GM23248 (cell line): ENCODE data around the gene WIF1.

ENCODE experiments used
- EZH2 ChIP-seq: fragments of 200-600 bp; sonication (generic); IDR thresholded peaks from 2 replicates; pipeline ENCODE4 v1.6.1; 2018; ENCODE audit warnings: antibody characterized with exemption, mild to moderate bottlenecking; ENCODE audit not compliant: insufficient read depth, poor library complexity, severe bottlenecking
- EZH2phosphoT487 ChIP-seq: fragments of 200-600 bp; sonication (generic); IDR thresholded peaks from 2 replicates; pipeline ENCODE4 v1.6.1; 2018; ENCODE audit warnings: antibody characterized with exemption, moderate library complexity, mild to moderate bottlenecking, low read depth; ENCODE audit not compliant: insufficient read depth

DNA sequence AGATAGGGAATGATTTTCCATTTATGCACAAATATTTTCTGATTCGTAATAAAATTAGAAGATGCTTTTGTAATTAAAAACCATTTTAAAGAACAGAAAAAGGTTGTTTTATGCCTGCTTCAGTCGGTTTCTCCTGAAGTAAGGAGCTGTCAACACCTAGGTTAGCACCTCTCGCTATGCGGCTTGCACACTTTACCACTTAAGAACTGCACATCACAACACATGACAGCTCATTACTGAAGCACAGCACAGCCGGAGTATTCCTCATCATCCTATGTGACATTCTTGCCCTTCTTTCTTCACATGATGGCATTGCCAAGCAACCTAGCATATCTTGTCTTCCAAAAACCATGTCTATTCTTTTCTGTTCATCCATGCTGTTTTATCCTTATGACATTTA, 5.4 kb upstream of the WIF1 start:
- TF ChIP-seq EZH2phosphoT487 (no peak), EZH2 (no peak)
